Fibroblast of lung (primary cell): ENCODE data around the gene MXRA8. TPM values are rescaled to one million over a fixed set of nuclear protein-coding genes. Genes with fewer than 3 reads are reported as not detected.

Source experiments
- DNase-seq, 2 donors: peaks; one replicate each; pipeline versions ENCODE4 v3.0.0 to v3.0.0-alpha.2; 2010; ENCODE audit warnings: low read depth in 2 of 2
- H2AFZ ChIP-seq: 2 replicates; pipeline ENCODE4 v1.5.1; 2012; ENCODE audit warnings: low read length, control low read depth, inconsistent platforms
- H3K27ac ChIP-seq: 2 replicates; pipeline ENCODE4 v1.5.1; 2011; ENCODE audit warnings: low read length, control low read depth; ENCODE audit not compliant: insufficient read depth
- H3K27me3 ChIP-seq: 2 replicates; pipeline ENCODE4 v1.5.1; 2011; ENCODE audit warnings: mild to moderate bottlenecking, low read length; ENCODE audit not compliant: control insufficient read depth, insufficient read depth
- H3K36me3 ChIP-seq: 2 replicates; pipeline ENCODE4 v1.5.1; 2011; ENCODE audit warnings: low read length; ENCODE audit not compliant: control insufficient read depth, insufficient read depth
- H3K4me1 ChIP-seq: 2 replicates; pipeline ENCODE4 v1.5.1; 2011; ENCODE audit warnings: low read length; ENCODE audit not compliant: control insufficient read depth, insufficient read depth; ENCODE audit errors: extremely low read depth
- H3K4me2 ChIP-seq: 2 replicates; pipeline ENCODE4 v1.5.1; 2011; ENCODE audit warnings: low read length, control low read depth; ENCODE audit not compliant: insufficient read depth; ENCODE audit errors: extremely low read depth
- H3K4me3 ChIP-seq, 4 experiments: fragments of 200-600 bp in 1 of 4; sonication (generic) in 1 of 4; replicated peaks in 1 of 4; 2 replicates each; pipeline ENCODE4 v1.5.1; 2011 to 2016; ENCODE audit warnings: low read length in 4 of 4, low read depth in 3 of 4, mild to moderate bottlenecking in 3 of 4, control low read depth in 2 of 4, inconsistent platforms in 1 of 4, mixed read lengths in 1 of 4; ENCODE audit not compliant: insufficient read depth in 1 of 4; ENCODE audit errors: control extremely low read depth in 1 of 4
- H3K79me2 ChIP-seq: 2 replicates; pipeline ENCODE4 v1.5.1; 2012; ENCODE audit warnings: mild to moderate bottlenecking, low read length, inconsistent platforms; ENCODE audit not compliant: control insufficient read depth, insufficient read depth
- H3K9ac ChIP-seq: 2 replicates; pipeline ENCODE4 v1.5.1; 2011; ENCODE audit warnings: mild to moderate bottlenecking, low read length, control low read depth; ENCODE audit not compliant: insufficient read depth
- H3K9me3 ChIP-seq: 2 replicates; pipeline ENCODE4 v1.5.1; 2012; ENCODE audit warnings: low read depth, low read length; ENCODE audit not compliant: control insufficient read depth, insufficient read depth
- H4K20me1 ChIP-seq: 2 replicates; pipeline ENCODE4 v1.5.1; 2011; ENCODE audit warnings: low read length; ENCODE audit not compliant: control insufficient read depth, insufficient read depth; ENCODE audit errors: extremely low read depth
- EZH2 ChIP-seq: IDR thresholded peaks from 2 replicates; pipeline ENCODE4 v1.5.1; 2012; ENCODE audit warnings: low read length, control low read depth, mild to moderate bottlenecking; ENCODE audit errors: missing control alignments
- polyA plus RNA-seq, 2 donors: library from polyadenylated mRNA; depleted of rRNA in 1 of 2; stranded (reverse) in 1 of 2; unstranded in 1 of 2; fragments of >200 nt; gene quantifications; 2 replicates each; pipeline ENCODE4 v1.2.1, GENCODE V29; 2011 to 2012; ENCODE audit warnings: missing spikeins in 1 of 2
- total RNA-seq: library from RNA; depleted of rRNA; stranded (reverse); fragments of >200 nt; gene quantifications from 2 replicates; pipeline ENCODE4 v1.2.1, GENCODE V29; 2014
- TF ChIP-seq, protein P1 (sequence below), 2 donors: IDR thresholded peaks in 1 of 2; conservative IDR thresholded peaks in 1 of 2; 1 replicate in 1 of 2; 2 replicates in 1 of 2; pipeline ENCODE4 v1.5.1; 2011 to 2012; ENCODE audit warnings: low read length in 2 of 2, control low read depth in 1 of 2, inconsistent platforms in 1 of 2, low read depth in 1 of 2, mild to moderate bottlenecking in 1 of 2

The MXRA8 gene
- total and polyA plus RNA-seq, 2 donors (not counting 1 experiment from before 2014, with no cell fraction given) = 205 to 397 TPM

DNA sequence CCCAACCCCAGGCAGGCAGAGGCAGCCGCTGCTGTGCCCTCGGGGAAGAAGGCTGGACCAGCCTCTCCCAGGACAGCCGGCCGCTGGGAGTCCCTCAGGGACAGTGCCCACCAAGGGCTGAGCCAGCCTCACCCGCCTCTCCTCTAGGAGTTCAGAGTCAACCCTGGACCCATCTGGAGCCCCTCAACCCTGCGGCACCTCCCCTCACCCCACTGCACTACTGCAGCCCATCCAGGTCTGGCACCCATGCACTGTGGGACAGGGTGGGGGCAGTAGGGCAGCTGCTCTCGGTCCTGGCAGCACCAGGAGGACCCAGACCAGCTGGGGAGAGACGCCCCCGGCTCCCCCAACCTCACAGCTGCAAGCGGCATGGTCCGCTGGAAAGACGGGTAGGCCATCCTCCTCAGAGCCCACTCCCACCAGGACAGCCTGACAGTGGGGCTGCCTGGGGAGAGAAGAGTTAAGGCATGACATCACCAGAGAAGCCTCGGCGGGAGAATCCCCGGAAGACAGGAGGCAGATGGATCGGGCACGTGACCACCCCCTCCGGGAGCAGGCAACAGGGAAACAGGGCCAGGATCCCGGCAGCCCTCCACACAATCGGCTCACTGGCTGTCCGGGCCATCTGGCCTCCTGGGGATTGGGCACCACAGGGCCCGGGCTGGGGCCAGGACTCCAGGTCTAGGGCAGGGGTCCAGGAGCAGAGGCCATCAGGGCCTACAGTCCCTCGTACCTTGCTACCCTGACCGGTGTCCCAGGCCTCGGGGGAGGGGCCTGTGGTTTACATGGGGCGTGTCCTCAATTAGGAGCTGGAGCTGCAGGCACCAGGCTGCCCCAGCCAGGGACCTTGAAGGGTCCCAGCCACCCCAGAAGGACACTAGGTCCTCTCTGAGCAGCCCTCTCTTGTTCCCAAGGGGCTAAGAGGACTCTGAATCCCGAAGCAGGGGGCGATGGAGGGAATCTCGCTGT lies 53.7 kb downstream of the MXRA8 start:
- peak; percentile 73 to 79 for DNase-seq
- Histone ChIP-seq H3K27me3 (no peaks in the 10 kb centered on the region), H3K9ac (peak overlapping the region; percentile 39), H3K4me1 (peaks cover 21% of the 10 kb centered on the region), H3K27ac (peak overlapping the region; percentile 39), H3K4me2 (peak overlapping the region; percentile 99), H3K79me2 (peaks cover 46% of the 10 kb centered on the region), H3K9me3 (no peaks in the 10 kb centered on the region), H3K4me3 (peak overlapping the region; percentile 31 to 84 (median 78)), H3K36me3 (peaks cover 12% of the 10 kb centered on the region), H4K20me1 (no peaks in the 10 kb centered on the region), H2AFZ (no peak overlapping the region)
- TF ChIP-seq, protein P1, sequence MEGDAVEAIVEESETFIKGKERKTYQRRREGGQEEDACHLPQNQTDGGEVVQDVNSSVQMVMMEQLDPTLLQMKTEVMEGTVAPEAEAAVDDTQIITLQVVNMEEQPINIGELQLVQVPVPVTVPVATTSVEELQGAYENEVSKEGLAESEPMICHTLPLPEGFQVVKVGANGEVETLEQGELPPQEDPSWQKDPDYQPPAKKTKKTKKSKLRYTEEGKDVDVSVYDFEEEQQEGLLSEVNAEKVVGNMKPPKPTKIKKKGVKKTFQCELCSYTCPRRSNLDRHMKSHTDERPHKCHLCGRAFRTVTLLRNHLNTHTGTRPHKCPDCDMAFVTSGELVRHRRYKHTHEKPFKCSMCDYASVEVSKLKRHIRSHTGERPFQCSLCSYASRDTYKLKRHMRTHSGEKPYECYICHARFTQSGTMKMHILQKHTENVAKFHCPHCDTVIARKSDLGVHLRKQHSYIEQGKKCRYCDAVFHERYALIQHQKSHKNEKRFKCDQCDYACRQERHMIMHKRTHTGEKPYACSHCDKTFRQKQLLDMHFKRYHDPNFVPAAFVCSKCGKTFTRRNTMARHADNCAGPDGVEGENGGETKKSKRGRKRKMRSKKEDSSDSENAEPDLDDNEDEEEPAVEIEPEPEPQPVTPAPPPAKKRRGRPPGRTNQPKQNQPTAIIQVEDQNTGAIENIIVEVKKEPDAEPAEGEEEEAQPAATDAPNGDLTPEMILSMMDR (conservative IDR thresholded peaks at IDR 0.05 in 1 of 2, IDR thresholded peaks at IDR 0.05 in 1 of 2; ENCODE audit: low read depth in 1 of 2, low read length in 2 of 2) = no peak
- TF ChIP-seq EZH2 = no peak

DNA sequence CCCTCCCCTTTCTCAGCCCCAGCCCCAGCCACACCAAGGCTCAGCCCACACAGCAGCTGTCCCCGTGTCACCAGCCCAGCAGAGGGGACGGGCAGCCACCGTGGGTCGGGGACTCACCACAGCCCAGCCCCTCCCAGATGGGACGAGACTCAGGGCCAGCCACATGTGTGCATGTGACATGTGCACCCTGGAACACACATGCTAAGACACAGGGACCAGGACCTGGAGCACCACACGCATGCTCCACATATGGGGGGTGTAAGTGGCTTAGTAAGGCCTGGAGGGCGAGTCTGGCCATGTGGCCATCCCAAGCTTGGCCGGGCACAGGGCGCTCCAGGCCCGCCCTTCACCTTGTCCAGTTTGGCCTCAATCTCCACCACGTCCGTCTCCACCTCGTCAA lies 54.6 kb downstream of the MXRA8 start:
- H3K79me2 ChIP-seq = peaks cover 38% of the 10 kb centered on the region
- H3K9ac ChIP-seq = no peak overlapping the region
- H3K4me2 ChIP-seq = peak overlapping the region; percentile 8
- H3K4me1 ChIP-seq = peaks cover 18% of the 10 kb centered on the region
- no peak for TF ChIP-seq EZH2
- TF ChIP-seq, protein P1 (conservative IDR thresholded peaks at IDR 0.05 in 1 of 2, IDR thresholded peaks at IDR 0.05 in 1 of 2; ENCODE audit: low read depth in 1 of 2, low read length in 2 of 2) = no peak
- H3K27me3 ChIP-seq = no peaks in the 10 kb centered on the region
- no peak overlapping the region for H2AFZ ChIP-seq
- no peaks in the 10 kb centered on the region for H4K20me1 ChIP-seq
- no peak for DNase-seq
- H3K36me3 ChIP-seq = peaks cover 13% of the 10 kb centered on the region
- no peak overlapping the region for H3K4me3 ChIP-seq
- no peaks in the 10 kb centered on the region for H3K9me3 ChIP-seq
- no peak overlapping the region for H3K27ac ChIP-seq

DNA sequence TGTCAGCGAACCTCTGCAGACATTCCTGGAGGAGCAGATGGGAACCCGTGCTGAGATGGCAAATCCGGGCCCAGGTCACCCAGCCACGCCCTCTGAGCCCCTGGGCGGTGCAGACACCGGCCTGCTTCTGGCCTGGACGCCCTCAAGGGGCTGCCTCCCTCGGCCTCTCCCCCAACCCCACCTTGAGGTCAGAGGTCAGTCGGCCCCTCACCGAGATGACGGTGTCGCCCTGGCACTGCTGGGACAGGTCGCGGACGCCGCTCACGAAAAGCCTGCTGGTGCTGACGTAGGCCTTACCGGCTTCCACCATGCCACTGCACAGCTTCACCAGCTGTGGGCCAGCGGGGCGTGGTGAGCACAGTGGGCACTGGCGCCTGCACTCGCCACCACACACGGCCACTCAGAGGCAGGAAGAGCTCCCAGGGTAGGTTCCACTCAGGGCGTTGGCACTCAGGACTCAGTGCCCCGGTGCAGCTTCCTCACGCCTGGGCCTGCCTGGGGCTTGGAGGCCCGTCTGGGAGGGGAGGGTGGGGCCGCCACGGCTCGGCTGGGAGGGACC lies 55.3 kb downstream of the MXRA8 start:
- TF ChIP-seq, protein P1 (conservative IDR thresholded peaks at IDR 0.05 in 1 of 2, IDR thresholded peaks at IDR 0.05 in 1 of 2; ENCODE audit: low read depth in 1 of 2, low read length in 2 of 2) = no peak
- no peak for TF ChIP-seq EZH2
- H3K4me3 ChIP-seq = no peak overlapping the region
- H3K4me1 ChIP-seq = peaks cover 18% of the 10 kb centered on the region
- no peak overlapping the region for H2AFZ ChIP-seq
- DNase-seq = no peak
- peaks cover 14% of the 10 kb centered on the region for H3K36me3 ChIP-seq
- H3K79me2 ChIP-seq = peaks cover 38% of the 10 kb centered on the region
- no peaks in the 10 kb centered on the region for H3K27me3 ChIP-seq
- no peaks in the 10 kb centered on the region for H4K20me1 ChIP-seq
- H3K9me3 ChIP-seq = no peaks in the 10 kb centered on the region
- H3K9ac ChIP-seq = no peak overlapping the region
- H3K27ac ChIP-seq = no peak overlapping the region
- no peak overlapping the region for H3K4me2 ChIP-seq
